ENCODE measurements around the gene CERK. TPM values are rescaled to one million over a fixed set of nuclear protein-coding genes. Genes with fewer than 3 reads are reported as not detected.
"Not testable (repeated sequence)": the region's sequence is repeated elsewhere in the genome, so short reads cannot be mapped to it uniquely, and the experiment has no call there.

The CERK gene
- total and polyA plus RNA-seq, 4 donors: 7.9 to 24.3 (median 10.2) TPM

DNA sequence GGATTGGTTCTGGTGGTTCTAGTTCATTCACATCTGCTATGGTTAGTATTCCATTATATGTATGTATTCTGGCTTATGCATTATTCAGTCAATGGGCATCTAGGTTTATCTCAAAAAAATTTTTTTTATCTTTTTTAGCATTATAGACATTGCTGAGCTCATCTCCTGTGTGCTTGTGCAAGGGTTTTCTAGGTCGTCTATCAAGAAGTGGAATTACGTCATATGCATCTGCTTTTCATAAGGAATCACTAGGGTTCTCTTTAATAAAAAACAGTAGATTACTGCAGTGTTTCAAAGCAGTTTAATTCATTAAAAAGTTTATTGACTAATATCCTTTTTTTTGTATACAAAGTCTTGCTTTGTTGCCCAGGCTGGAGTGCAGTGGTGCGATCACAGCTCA, 45.7 kb upstream of the CERK start:
- TF ChIP-seq, protein P1, sequence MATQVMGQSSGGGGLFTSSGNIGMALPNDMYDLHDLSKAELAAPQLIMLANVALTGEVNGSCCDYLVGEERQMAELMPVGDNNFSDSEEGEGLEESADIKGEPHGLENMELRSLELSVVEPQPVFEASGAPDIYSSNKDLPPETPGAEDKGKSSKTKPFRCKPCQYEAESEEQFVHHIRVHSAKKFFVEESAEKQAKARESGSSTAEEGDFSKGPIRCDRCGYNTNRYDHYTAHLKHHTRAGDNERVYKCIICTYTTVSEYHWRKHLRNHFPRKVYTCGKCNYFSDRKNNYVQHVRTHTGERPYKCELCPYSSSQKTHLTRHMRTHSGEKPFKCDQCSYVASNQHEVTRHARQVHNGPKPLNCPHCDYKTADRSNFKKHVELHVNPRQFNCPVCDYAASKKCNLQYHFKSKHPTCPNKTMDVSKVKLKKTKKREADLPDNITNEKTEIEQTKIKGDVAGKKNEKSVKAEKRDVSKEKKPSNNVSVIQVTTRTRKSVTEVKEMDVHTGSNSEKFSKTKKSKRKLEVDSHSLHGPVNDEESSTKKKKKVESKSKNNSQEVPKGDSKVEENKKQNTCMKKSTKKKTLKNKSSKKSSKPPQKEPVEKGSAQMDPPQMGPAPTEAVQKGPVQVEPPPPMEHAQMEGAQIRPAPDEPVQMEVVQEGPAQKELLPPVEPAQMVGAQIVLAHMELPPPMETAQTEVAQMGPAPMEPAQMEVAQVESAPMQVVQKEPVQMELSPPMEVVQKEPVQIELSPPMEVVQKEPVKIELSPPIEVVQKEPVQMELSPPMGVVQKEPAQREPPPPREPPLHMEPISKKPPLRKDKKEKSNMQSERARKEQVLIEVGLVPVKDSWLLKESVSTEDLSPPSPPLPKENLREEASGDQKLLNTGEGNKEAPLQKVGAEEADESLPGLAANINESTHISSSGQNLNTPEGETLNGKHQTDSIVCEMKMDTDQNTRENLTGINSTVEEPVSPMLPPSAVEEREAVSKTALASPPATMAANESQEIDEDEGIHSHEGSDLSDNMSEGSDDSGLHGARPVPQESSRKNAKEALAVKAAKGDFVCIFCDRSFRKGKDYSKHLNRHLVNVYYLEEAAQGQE (IDR thresholded peaks at IDR 0.05): no peak
- Histone ChIP-seq H3K36me3 (ENCODE audit: control insufficient read depth in 4 of 4, insufficient read depth in 3 of 4, low read depth in 1 of 4, low read length in 3 of 4) (peaks cover 0 to 1% (median 0%) of the 10 kb centered on the region in 4 donors), H3K9me3 (ENCODE audit: control insufficient read depth in 4 of 4, low read length in 3 of 4) (no peaks in the 10 kb centered on the region), H3K27me3 (ENCODE audit: control insufficient read depth in 4 of 4, insufficient read depth in 4 of 4, low read length in 3 of 4) (no peaks in the 10 kb centered on the region), H3K9ac (ENCODE audit: low read depth in 1 of 2, low read length in 2 of 2) (no peak overlapping the region), H3K4me3 (ENCODE audit: low read depth in 1 of 3, low read length in 3 of 3) (no peak overlapping the region), H3K4me1 (ENCODE audit: control insufficient read depth in 4 of 4, insufficient read depth in 4 of 4, low read length in 3 of 4) (peaks cover 0 to 4% (median 0%) of the 10 kb centered on the region in 4 donors), H3K27ac (ENCODE audit: low read depth in 1 of 2, low read length in 2 of 2) (no peak overlapping the region)
- no peak for DNase-seq (ENCODE audit: low spot score)
- WGBS: 78% methylated on average over 3 of the region's 3 CpGs

DNA sequence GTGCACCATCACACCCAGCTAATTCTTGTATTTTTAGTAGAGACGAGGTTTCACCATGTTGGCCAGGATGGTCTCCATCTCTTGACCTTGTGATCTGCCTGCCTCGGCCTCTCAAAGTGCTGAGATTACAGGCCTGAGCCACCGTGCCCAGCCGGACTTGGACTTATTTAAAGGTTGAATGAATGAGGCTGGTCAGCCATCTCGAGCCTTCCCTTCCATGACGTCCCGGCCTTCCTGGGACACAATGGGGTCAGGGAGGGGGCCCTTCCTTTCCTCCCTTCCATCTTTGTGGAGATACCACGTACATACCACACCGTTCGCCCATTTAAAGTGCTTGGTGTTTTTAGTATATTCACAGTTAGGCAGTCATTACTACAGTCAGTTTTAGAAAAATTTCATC, 44.1 kb upstream of the CERK start:
- H3K9ac ChIP-seq (ENCODE audit: low read depth in 1 of 2, low read length in 2 of 2); H3K27ac ChIP-seq (ENCODE audit: low read depth in 1 of 2, low read length in 2 of 2); H3K27me3 ChIP-seq (ENCODE audit: control insufficient read depth in 4 of 4, insufficient read depth in 4 of 4, low read length in 3 of 4); H3K36me3 ChIP-seq (ENCODE audit: control insufficient read depth in 4 of 4, insufficient read depth in 3 of 4, low read depth in 1 of 4, low read length in 3 of 4); H3K9me3 ChIP-seq (ENCODE audit: control insufficient read depth in 4 of 4, low read length in 3 of 4); DNase-seq (ENCODE audit: low spot score); H3K4me3 ChIP-seq (ENCODE audit: low read depth in 1 of 3, low read length in 3 of 3); H3K4me1 ChIP-seq (ENCODE audit: control insufficient read depth in 4 of 4, insufficient read depth in 4 of 4, low read length in 3 of 4): not testable (repeated sequence)
- WGBS: 89% methylated on average over 10 of the region's 10 CpGs

DNA sequence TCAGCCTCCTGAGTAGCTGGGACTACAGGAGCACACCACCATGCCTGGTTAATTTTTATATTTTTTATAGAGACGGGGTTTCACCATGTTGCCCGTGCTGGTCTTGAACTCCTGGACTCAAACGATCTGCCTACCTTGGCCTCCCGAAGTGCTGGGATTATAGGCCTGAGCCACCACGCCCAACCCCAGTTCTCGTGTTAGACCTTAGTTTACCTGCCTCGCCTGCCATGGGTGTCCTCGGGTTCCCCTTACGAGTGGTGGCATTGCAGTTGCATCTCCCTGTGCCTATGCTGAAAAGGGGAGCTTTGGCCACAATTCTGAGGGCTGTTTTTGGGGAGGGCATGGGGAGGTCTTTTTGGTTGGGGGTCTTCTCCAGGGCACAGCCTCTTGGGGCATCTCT, 43.2 kb upstream of the CERK start:
- Histone ChIP-seq H3K9me3 (ENCODE audit: control insufficient read depth in 4 of 4, low read length in 3 of 4) (no peaks in the 10 kb centered on the region), H3K9ac (ENCODE audit: low read depth in 1 of 2, low read length in 2 of 2) (no peak overlapping the region), H3K4me3 (ENCODE audit: low read depth in 1 of 3, low read length in 3 of 3) (no peak overlapping the region), H3K36me3 (ENCODE audit: control insufficient read depth in 4 of 4, insufficient read depth in 3 of 4, low read depth in 1 of 4, low read length in 3 of 4) (peaks cover 0 to 1% (median 0%) of the 10 kb centered on the region in 4 donors), H3K27ac (ENCODE audit: low read depth in 1 of 2, low read length in 2 of 2) (no peak overlapping the region), H3K4me1 (ENCODE audit: control insufficient read depth in 4 of 4, insufficient read depth in 4 of 4, low read length in 3 of 4) (peaks cover 2 to 11% (median 7%) of the 10 kb centered on the region in 4 donors), H3K27me3 (ENCODE audit: control insufficient read depth in 4 of 4, insufficient read depth in 4 of 4, low read length in 3 of 4) (no peaks in the 10 kb centered on the region)
- 97% methylated on average over 9 of the region's 9 CpGs for WGBS
- no peak for TF ChIP-seq RAD21 (IDR thresholded peaks at IDR 0.05)
- DNase-seq (ENCODE audit: low spot score): no peak

DNA sequence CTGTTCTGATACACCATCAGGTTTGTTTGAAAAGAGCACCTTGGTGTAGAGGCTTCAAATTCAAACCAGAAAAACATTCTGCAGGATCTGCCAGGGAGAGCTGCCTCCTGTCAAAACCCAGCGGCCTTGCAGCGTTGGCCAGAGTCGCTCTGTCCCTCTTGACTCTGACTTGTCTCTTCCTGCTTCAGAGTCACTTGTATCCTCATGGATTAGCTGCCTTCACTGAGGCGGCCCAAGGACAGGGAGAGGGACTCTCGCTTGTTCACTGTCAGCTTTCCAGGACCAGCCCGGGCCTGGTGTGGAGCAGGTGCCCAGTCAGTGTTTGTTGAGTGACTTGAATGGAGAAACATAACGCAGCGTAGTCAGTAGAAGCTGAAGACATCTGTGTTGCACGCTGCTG, 42.4 kb upstream of the CERK start:
- Histone ChIP-seq H3K27ac (ENCODE audit: low read depth in 1 of 2, low read length in 2 of 2) (no peak overlapping the region), H3K27me3 (ENCODE audit: control insufficient read depth in 4 of 4, insufficient read depth in 4 of 4, low read length in 3 of 4) (no peaks in the 10 kb centered on the region), H3K9ac (ENCODE audit: low read depth in 1 of 2, low read length in 2 of 2) (no peak overlapping the region), H3K4me1 (ENCODE audit: control insufficient read depth in 4 of 4, insufficient read depth in 4 of 4, low read length in 3 of 4) (peaks cover 4 to 20% (median 15%) of the 10 kb centered on the region in 4 donors), H3K4me3 (ENCODE audit: low read depth in 1 of 3, low read length in 3 of 3) (no peak overlapping the region), H3K36me3 (ENCODE audit: control insufficient read depth in 4 of 4, insufficient read depth in 3 of 4, low read depth in 1 of 4, low read length in 3 of 4) (peaks cover 0 to 1% (median 0%) of the 10 kb centered on the region in 4 donors), H3K9me3 (ENCODE audit: control insufficient read depth in 4 of 4, low read length in 3 of 4) (no peaks in the 10 kb centered on the region)
- TF ChIP-seq, protein P2, sequence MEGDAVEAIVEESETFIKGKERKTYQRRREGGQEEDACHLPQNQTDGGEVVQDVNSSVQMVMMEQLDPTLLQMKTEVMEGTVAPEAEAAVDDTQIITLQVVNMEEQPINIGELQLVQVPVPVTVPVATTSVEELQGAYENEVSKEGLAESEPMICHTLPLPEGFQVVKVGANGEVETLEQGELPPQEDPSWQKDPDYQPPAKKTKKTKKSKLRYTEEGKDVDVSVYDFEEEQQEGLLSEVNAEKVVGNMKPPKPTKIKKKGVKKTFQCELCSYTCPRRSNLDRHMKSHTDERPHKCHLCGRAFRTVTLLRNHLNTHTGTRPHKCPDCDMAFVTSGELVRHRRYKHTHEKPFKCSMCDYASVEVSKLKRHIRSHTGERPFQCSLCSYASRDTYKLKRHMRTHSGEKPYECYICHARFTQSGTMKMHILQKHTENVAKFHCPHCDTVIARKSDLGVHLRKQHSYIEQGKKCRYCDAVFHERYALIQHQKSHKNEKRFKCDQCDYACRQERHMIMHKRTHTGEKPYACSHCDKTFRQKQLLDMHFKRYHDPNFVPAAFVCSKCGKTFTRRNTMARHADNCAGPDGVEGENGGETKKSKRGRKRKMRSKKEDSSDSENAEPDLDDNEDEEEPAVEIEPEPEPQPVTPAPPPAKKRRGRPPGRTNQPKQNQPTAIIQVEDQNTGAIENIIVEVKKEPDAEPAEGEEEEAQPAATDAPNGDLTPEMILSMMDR (IDR thresholded peaks at IDR 0.05; ENCODE audit: low read depth, low read length, missing input control): no peak
- no peak for TF ChIP-seq YY1 (IDR thresholded peaks at IDR 0.05)
- TF ChIP-seq, protein P3, sequence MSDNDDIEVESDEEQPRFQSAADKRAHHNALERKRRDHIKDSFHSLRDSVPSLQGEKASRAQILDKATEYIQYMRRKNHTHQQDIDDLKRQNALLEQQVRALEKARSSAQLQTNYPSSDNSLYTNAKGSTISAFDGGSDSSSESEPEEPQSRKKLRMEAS (IDR thresholded peaks at IDR 0.05): no peak
- TF ChIP-seq, protein P4, sequence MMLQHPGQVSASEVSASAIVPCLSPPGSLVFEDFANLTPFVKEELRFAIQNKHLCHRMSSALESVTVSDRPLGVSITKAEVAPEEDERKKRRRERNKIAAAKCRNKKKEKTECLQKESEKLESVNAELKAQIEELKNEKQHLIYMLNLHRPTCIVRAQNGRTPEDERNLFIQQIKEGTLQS (IDR thresholded peaks at IDR 0.05): no peak
- TF ChIP-seq, protein P1 (IDR thresholded peaks at IDR 0.05): no peak
- TF ChIP-seq GABPA (IDR thresholded peaks at IDR 0.05 in 1 of 2, conservative IDR thresholded peaks at IDR 0.05 in 1 of 2): no peak
- TF ChIP-seq RXRA (IDR thresholded peaks at IDR 0.05): no peak
- TF ChIP-seq RAD21 (IDR thresholded peaks at IDR 0.05): no peak
- no peak for DNase-seq (ENCODE audit: low spot score)
- WGBS: 78% methylated on average over 9 of the region's 9 CpGs
